Keratinocyte (primary cell): ENCODE data around the gene FGB.

ENCODE experiments used
- EZH2 ChIP-seq: IDR thresholded peaks from one replicate; pipeline ENCODE4 v1.6.1; 2012; ENCODE audit warnings: inconsistent platforms, mild to moderate bottlenecking, low read length, moderate library complexity
- TF ChIP-seq, protein P1 (sequence below), 3 experiments: IDR thresholded peaks in 1 of 3; conservative IDR thresholded peaks in 1 of 3; optimal IDR thresholded peaks in 1 of 3; 2 replicates in 2 of 3; 3 replicates in 1 of 3; pipeline versions ENCODE3 to v1.5.1; 2011; ENCODE audit warnings: low read length in 3 of 3, mild to moderate bottlenecking in 3 of 3, moderate library complexity in 2 of 3, control low read depth in 1 of 3, inconsistent platforms in 1 of 3; ENCODE audit not compliant: insufficient read depth in 2 of 3; ENCODE audit errors: extremely low read depth in 1 of 3

DNA sequence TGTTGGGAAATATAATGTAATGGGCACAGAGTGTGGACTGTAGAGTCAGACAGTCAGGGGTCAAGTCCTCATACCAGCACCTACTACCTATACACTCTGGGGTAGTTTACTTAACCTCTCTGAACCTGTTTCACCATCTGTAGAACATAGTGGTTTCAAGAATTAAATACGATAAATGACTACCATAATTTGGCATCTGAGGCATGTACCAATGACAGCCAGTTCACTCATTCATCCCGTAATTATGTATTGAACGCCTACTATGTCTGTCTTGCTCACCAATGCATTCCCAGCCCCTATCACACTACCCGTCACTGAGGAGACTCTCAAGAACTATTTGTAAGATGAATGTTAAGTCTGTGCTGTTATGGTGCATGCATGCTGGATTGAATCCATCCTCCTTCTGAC lies 2.0 kb upstream of the FGB start:
- TF ChIP-seq, protein P1, sequence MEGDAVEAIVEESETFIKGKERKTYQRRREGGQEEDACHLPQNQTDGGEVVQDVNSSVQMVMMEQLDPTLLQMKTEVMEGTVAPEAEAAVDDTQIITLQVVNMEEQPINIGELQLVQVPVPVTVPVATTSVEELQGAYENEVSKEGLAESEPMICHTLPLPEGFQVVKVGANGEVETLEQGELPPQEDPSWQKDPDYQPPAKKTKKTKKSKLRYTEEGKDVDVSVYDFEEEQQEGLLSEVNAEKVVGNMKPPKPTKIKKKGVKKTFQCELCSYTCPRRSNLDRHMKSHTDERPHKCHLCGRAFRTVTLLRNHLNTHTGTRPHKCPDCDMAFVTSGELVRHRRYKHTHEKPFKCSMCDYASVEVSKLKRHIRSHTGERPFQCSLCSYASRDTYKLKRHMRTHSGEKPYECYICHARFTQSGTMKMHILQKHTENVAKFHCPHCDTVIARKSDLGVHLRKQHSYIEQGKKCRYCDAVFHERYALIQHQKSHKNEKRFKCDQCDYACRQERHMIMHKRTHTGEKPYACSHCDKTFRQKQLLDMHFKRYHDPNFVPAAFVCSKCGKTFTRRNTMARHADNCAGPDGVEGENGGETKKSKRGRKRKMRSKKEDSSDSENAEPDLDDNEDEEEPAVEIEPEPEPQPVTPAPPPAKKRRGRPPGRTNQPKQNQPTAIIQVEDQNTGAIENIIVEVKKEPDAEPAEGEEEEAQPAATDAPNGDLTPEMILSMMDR (optimal IDR thresholded peaks at IDR 0.05 in 1 of 3, IDR thresholded peaks at IDR 0.05 in 1 of 3, conservative IDR thresholded peaks at IDR 0.05 in 1 of 3; ENCODE audit: extremely low read depth in 1 of 3, insufficient read depth in 2 of 3, low read length in 3 of 3): no peak
- no peak for TF ChIP-seq EZH2
